Esophagus squamous epithelium (tissue), 5 donors: ENCODE measurements around the gene UBE2D2. TPM values are rescaled to one million over a fixed set of nuclear protein-coding genes. Genes with fewer than 3 reads are reported as not detected.
A peak's percentile ranks its signal among the peaks of the same experiment; 100 is the strongest.

Source experiments
- DNase-seq: peaks from one replicate; lab custom pipeline; 2025; lab: John Stamatoyannopoulos, UW
- H3K27ac ChIP-seq, 4 donors: fragments of 200-600 bp; sonication (generic); one replicate each; pipeline ENCODE4 v1.5.1; 2016 to 2019; ENCODE audit warnings: mild to moderate bottlenecking in 1 of 4
- H3K27me3 ChIP-seq, 4 donors: fragments of 200-600 bp; sonication (generic); 1 replicate in 3 of 4; 2 replicates in 1 of 4; pipeline versions ENCODE4 v1.5.1 to v1.6.0; 2017 to 2021; ENCODE audit warnings: antibody characterized with exemption in 1 of 4
- H3K36me3 ChIP-seq, 3 donors: fragments of 200-600 bp; sonication (generic); one replicate each; pipeline ENCODE4 v1.5.1; 2016 to 2019
- H3K4me1 ChIP-seq, 3 donors: fragments of 200-600 bp; sonication (generic); one replicate each; pipeline ENCODE4 v1.5.1; 2017 to 2019
- H3K4me3 ChIP-seq, 4 donors: fragments of 200-600 bp; sonication (generic); 1 replicate in 3 of 4; 2 replicates in 1 of 4; pipeline ENCODE4 v1.5.1; 2016 to 2019; ENCODE audit warnings: mild to moderate bottlenecking in 2 of 4, moderate library complexity in 1 of 4
- H3K9me3 ChIP-seq, 3 donors: fragments of 200-600 bp; sonication (generic); one replicate each; pipeline ENCODE4 v1.5.1; 2016 to 2019
- POLR2A ChIP-seq, 4 donors: fragments of 450-650 bp; IDR thresholded peaks; one replicate each; pipeline ENCODE4 v1.6.1; 2017; ENCODE audit warnings: antibody characterized with exemption in 4 of 4, mild to moderate bottlenecking in 4 of 4, moderate library complexity in 3 of 4
- WGBS, 2 donors: methylation state at CpG; one replicate each; pipeline ENCODE4 v1.1.5; 2018; 5-methylcytosine and 5-hydroxymethylcytosine counted together
- intact Hi-C: fragments of 100-400 bp; cut with DNase I; formaldehyde crosslinking; loops from one replicate; pipeline ENCODE4 v1.15.0; 2022
- total RNA-seq, 4 donors: library from RNA; depleted of rRNA; stranded (reverse); fragments of >200 nt; gene quantifications; one replicate each; pipeline ENCODE4 v1.1.0, GENCODE V29; 2016
- TF ChIP-seq, protein P1 (sequence below), 6 experiments: fragments of 450-650 bp in 4 of 6; fragments of 200-600 bp in 2 of 6; sonication (generic) in 2 of 6; IDR thresholded peaks; one replicate each; pipeline ENCODE4 v1.5.1; 2016 to 2019; ENCODE audit warnings: antibody characterized with exemption in 6 of 6, mild to moderate bottlenecking in 4 of 6, moderate library complexity in 4 of 6
- donor health status: DM: yes; HTN: yes; CAD: no.

The UBE2D2 gene
- total RNA-seq, 4 donors from 2014 or later = 63.7 to 85.4 (median 81.1) TPM

DNA sequence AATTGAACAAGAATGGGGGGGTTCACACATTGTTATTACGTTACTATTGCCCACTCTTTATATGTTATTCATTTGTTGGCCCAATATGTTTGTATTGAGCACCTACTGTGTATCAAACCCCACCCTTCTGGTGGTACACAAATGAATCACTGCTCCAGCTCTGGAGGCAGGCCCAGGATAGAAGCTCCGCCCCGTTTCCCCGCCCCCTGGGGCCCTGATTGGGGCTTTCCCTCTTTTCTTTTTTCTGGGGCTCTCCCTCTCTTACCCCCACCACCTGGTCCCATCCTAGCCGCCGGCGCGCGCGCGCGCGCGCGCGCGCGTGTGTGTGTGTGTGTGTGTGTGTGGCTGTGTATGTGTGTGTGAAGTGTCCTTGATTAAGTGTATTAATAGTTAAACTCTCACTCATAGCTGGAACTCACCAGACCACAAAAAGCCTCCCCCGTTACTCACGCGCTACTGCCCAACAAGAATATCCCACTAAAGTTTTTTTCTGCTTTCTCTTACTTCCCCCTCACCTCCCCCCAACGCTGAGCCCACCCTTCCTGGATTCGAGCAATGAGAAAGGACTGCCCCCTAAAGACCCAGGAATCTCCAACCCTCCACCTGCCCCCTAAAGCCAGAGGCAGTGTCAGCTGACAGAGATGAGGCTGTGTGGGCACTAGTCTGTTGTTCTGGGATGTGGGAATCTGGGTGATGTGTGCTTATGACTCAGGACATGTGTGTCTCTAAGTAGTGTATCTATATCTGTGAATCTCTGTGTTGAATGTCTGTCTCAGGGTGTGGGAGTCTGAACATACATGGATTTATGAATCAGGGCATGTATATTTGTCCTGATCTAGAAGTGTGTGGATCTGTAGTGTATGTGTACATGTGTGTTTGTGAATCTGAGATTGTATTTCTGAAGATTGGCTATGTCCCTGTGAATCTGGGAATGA, 91.0 kb downstream of the UBE2D2 start:
- Histone ChIP-seq H3K36me3 (no peaks in the 10 kb centered on the region), H3K27ac (peak overlapping the region; percentile 74 to 95 (median 88)), H3K4me3 (peak overlapping the region in 1 of 4 donors; percentile 86), H3K27me3 (peaks cover 0 to 32% (median 1%) of the 10 kb centered on the region in 4 donors), H3K4me1 (peaks cover 61 to 97% (median 77%) of the 10 kb centered on the region in 3 donors), H3K9me3 (no peaks in the 10 kb centered on the region)
- TF ChIP-seq, protein P1, sequence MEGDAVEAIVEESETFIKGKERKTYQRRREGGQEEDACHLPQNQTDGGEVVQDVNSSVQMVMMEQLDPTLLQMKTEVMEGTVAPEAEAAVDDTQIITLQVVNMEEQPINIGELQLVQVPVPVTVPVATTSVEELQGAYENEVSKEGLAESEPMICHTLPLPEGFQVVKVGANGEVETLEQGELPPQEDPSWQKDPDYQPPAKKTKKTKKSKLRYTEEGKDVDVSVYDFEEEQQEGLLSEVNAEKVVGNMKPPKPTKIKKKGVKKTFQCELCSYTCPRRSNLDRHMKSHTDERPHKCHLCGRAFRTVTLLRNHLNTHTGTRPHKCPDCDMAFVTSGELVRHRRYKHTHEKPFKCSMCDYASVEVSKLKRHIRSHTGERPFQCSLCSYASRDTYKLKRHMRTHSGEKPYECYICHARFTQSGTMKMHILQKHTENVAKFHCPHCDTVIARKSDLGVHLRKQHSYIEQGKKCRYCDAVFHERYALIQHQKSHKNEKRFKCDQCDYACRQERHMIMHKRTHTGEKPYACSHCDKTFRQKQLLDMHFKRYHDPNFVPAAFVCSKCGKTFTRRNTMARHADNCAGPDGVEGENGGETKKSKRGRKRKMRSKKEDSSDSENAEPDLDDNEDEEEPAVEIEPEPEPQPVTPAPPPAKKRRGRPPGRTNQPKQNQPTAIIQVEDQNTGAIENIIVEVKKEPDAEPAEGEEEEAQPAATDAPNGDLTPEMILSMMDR (IDR thresholded peaks at IDR 0.05) = no peak
- no peak for TF ChIP-seq POLR2A (IDR thresholded peaks at IDR 0.05)
- intact Hi-C loops = no loop called here
- 8 to 19% methylated on average over 23 of the region's 23 CpGs for WGBS, 2 donors
- DNase-seq = no peak

- Histone ChIP-seq H3K36me3 (no peaks in the 10 kb centered on the region), H3K9me3 (no peaks in the 10 kb centered on the region), H3K27ac (peak overlapping the region; percentile 48 to 95 (median 88)), H3K4me1 (peaks cover 64 to 97% (median 78%) of the 10 kb centered on the region in 3 donors), H3K27me3 (peaks cover 0 to 30% (median 1%) of the 10 kb centered on the region in 4 donors), H3K4me3 (peak overlapping the region in 2 of 4 donors; percentile 5 to 86)
- TF ChIP-seq, protein P1 (IDR thresholded peaks at IDR 0.05) = no peak
- TF ChIP-seq POLR2A (IDR thresholded peaks at IDR 0.05) = no peak
- intact Hi-C loops = no loop called here
- WGBS, 2 donors = 0 to 50% methylated on average over 2 to 3 of the region's 5 CpGs
- no peak for DNase-seq
Observed at GRCh38 chr5:139652788-139653241, 91.7 kb downstream of the UBE2D2 start.

DNA sequence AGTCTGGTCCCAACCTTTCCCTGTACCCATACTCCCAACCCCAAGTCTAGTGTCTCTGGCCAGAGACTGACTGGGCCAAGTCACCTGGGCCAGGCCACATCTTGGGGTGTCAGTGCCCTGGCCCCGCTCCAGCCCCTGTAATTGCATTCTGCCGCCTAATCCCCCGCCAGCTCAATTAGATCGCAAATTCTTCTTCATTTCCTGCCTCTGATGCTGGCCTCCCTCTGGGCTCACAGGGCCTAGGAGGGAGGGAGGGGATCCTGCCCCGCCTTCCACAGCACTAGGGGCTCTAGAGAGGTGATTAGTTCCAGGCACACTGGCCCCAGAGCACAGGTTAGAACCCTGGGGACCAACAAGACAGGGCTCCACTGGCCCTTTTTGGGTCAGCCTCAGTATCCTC, 92.5 kb downstream of the UBE2D2 start:
- Histone ChIP-seq H3K36me3 (no peaks in the 10 kb centered on the region), H3K27me3 (peaks cover 0 to 23% (median 1%) of the 10 kb centered on the region in 4 donors), H3K9me3 (no peaks in the 10 kb centered on the region), H3K27ac (peak overlapping the region; percentile 48 to 95 (median 88)), H3K4me3 (no peak overlapping the region), H3K4me1 (peaks cover 70 to 99% (median 84%) of the 10 kb centered on the region in 3 donors)
- DNase-seq = no peak
- WGBS, 2 donors = 23 to 64% methylated on average over 4 to 5 of the region's 5 CpGs
- intact Hi-C loops = no loop called here
- TF ChIP-seq, protein P1 (IDR thresholded peaks at IDR 0.05) = no peak
- no peak for TF ChIP-seq POLR2A (IDR thresholded peaks at IDR 0.05)

GRCh38 chr5:139654464-139654863, 93.3 kb downstream of the UBE2D2 start:
- intact Hi-C loops = no loop called here
- H3K27me3 ChIP-seq = peaks cover 0 to 17% (median 1%) of the 10 kb centered on the region in 4 donors
- no peaks in the 10 kb centered on the region for H3K9me3 ChIP-seq
- no peak overlapping the region for H3K4me3 ChIP-seq
- DNase-seq = no peak
- H3K4me1 ChIP-seq = peaks cover 78 to 100% (median 92%) of the 10 kb centered on the region in 3 donors
- peak overlapping the region; percentile 66 to 95 (median 94) for H3K27ac ChIP-seq
- no peaks in the 10 kb centered on the region for H3K36me3 ChIP-seq
- TF ChIP-seq, protein P1 (IDR thresholded peaks at IDR 0.05) = no peak
- TF ChIP-seq POLR2A (IDR thresholded peaks at IDR 0.05) = no peak
- WGBS, 2 donors = 83 to 87% methylated on average over 1 to 3 of the region's 3 CpGs
